Measurements from ENCODE around the gene USP46.

The USP46 gene

DNA sequence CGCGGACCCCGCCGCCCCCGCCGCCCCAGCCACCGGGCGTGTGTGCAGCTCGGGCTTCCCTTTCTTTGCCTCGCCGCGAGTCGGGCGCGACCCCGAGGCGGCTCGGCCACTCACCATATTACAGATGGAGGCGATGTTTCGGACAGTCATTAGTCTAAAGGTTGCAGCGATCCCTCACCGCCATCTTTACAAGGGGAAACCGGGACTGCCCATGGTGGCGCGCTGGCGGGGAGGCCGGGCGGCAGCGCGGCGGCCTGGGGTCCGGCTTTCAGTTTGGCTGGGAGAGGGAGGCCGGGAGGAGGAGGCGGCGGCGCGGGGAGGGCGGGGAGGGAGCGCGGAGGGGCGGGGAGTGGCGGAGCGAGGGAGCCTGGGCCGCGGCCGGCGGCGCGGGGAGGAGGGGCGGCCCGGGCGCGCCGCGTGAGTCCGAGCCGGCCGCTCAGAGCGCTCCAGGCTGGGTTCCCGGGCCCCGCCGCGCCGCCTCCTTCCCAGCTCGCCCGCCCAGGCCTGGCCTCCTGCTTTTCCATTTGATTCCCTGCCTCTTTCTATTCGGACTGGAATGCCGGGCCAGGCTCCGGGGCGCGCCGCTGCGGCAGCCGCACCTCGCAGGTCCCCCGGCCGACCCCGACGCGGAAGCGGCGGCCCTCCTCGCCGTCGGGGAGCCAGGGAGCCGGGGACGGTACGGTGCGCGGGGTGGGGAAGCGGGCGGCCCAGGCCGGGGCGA lies at the start of gene USP46:
Gene USP46 (minus strand): TSS at position 301 of the 721 bp plus-strand sequence. CDS start 151 bp downstream, at position 150.
- DNase-seq (ENCODE audit: low read depth in 3 of 3) = peak; percentile 14 to 52 (median 18)

DNA sequence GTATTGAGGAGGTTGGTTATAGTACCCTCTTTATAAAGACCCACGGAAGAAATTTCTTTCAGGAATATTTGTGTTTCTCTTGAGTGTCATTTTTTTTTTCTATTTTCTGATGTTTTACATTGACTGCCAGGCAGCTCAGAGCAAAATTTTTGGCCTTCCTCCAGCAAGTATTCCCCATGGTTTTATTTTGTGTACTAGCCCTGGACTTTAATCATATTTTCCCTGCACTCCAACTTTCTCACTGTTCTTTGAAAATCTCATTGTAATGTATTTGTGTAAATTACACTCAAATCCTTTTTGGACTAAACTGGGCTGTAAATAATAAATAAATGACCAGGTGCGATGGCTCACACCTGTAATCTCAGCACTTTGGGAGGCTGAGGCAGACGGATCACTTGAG lies 45.6 kb upstream of the USP46 start:
- no peak for DNase-seq (ENCODE audit: low read depth in 3 of 3)

DNA sequence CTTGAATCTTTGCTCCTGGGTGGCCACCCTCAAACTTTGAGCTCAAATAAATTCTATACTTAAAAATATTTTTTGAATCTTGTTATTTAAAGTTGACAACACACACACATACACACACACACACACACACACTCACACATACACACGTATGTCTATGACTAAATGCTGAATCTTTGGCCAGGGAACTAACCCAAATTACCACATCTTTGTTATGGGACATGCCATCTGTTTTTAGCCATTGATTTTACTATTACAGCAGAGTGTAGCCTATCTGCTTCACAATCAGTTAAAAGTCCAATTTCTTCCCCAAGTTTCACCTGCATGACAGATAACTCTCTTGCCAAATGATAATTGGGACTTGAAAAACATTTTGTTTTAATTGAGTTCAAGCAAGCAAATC lies 45.0 kb upstream of the USP46 start:
- no peak for DNase-seq (ENCODE audit: low read depth in 3 of 3)

GRCh38 chr4:52701207-52701606 lies 42.1 kb upstream of the USP46 start:
- DNase-seq (ENCODE audit: low read depth in 3 of 3) = no peak

- DNase-seq (ENCODE audit: low read depth in 3 of 3) = no peak
Measured at GRCh38 chr4:52694936-52695335, 35.8 kb upstream of the USP46 start.

DNA sequence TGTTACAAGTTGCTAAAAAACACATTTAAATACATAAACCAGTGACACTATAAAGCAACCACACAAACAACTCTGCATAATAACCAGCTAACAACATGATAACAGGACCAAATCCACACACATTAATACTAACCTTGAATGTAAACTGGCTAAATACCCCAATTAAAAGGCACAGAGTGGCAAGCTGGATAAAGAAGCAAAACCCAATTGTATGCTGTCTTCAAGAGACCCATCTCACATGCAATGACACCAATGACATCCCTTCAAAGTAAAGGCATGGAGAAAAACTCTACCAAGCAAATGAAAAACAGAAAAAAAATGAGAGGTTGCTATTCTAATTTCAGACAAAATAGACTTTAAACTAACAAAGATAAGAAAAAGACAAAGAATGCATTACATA lies 34.4 kb upstream of the USP46 start:
- no peak for DNase-seq (ENCODE audit: low read depth in 3 of 3)

DNA sequence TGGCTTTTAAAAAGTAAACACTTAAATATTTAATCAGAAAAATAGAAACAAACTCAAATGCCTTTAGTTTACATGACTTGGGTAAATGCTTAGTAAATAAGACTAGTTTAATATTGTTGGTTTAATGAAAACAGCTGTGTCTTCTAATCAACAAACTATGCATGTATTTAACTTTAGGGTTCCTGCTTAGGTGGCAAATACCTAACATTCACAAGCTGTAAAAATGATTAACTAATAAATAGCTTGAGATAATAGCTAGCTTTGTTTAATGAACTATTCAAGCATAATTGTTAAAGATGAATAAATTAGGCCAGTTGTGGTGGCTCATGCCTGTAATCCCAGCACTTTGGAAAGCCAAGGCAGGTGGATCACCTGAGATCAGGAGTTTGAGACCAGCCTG lies 30.0 kb upstream of the USP46 start:
- DNase-seq (ENCODE audit: low read depth in 3 of 3) = no peak

- no peak for DNase-seq (ENCODE audit: low read depth in 3 of 3)
Measured at GRCh38 chr4:52687696-52688095, 28.6 kb upstream of the USP46 start.

DNA sequence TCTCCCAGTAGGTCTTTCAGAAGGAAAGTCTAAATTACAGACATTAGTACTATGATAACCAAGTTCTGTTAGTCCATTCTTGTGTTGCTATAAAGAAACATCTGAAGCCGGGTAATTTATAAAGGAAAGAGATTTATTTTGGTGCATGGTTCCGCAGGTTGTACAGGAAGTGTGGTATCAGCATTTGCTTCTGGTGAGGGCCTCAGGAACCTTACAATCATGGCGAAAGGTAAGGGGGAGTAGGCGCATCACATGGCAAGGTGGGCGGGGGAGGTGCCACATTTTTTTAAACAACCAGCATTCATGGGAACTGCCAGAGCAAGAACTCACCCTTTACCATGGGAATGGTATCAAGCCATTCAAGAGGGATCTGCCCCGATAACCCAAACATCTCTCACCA lies 26.2 kb upstream of the USP46 start:
- no peak for DNase-seq (ENCODE audit: low read depth in 3 of 3)

DNA sequence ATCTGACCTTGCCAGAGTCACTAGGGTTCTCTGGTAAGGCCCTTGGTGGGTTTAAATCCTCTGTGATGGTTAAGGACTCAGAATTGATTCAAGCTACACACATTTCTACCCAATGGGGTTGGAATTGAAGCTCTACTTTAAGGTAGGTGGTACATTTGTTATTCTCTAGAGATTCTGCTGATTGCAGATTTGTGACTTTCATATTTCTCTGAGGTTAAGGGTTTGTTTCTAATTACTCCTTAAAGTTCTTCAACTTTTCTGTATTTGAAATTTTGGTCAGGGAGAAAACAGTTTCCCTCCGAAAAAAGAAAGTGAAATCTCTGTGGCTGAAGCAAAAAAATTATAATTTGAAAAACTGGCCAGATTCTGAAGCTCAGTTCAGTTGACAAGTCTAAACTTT lies 25.8 kb upstream of the USP46 start:
- DNase-seq (ENCODE audit: low read depth in 3 of 3) = no peak

DNA sequence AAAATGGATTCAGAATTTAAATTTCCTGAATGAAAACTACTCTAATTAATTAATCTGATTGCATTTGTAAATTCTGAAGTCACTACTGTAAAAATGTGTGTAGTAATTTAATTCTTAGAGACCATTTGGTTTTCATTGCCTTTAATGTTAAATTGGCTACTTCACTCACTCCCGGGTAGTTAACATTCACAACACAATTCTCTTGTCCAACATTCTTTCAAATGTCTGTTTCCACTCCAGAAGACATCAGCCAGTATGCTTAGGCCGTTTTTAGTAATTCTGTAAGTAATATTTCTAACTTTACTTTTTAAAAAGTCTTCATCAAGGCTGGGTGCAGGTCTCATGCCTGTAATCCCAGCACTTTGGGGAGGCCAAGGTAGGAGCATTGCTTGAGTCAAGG lies 21.3 kb upstream of the USP46 start:
- no peak for DNase-seq (ENCODE audit: low read depth in 3 of 3)

DNA sequence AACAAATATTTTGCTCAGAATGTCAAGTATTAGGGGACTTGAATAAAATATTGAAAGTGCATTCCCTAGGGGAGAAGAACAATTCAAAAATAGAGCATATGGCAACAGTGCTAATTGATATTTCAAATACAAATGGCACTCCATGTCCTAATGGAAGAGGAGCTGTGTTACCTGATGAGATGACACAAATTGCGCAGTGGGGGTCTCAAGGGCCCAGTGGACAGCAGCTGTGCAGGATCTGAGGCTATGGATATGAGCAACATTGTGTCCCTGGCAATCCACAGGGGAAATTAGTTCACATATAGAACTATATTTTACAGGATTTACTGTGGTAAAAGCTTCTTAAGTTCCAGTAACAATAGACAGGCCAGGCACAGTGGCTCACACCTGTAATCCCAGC lies 17.4 kb upstream of the USP46 start:
- DNase-seq (ENCODE audit: low read depth in 3 of 3) = no peak

DNA sequence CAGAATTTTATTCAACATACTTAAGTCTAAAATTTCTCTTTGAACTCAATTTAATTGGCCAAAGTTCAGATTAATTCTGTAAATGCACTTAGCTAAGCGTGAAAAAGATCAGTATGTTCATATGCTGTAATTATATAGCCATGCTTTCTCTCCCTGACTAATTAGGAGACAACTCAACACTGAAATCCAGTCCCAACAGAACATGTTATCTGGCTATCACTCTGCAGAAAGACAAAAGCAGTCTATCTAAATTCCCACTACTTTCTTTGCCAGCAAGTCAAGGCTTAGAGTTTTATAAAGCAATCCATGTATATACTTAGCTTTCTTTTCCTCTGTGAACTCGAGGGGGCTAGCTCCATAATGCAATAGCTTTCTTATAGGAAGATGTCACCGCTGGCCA lies 16.0 kb upstream of the USP46 start:
- no peak for DNase-seq (ENCODE audit: low read depth in 3 of 3)

GRCh38 chr4:52670739-52671138 lies 11.6 kb upstream of the USP46 start:
- DNase-seq (ENCODE audit: low read depth in 3 of 3) = no peak

DNA sequence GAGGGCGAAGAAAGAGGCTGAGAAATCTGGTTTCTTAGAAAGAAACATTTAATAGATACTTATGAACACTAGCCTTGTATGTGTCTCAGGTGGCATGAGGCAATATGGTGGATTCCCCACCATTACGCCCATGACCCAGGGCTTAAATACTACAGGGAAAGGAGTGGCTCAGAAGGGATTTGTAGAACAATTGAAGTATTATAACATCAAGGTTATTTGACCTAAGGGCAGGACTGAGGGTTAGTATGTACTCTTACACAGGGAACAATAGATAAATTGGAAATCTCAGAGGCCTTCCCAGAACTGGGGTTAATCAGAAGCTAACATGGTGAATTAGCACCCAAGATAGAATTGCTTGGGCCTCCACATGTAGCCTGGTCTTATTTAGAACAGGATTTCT lies 11.0 kb upstream of the USP46 start:
- no peak for DNase-seq (ENCODE audit: low read depth in 3 of 3)

- DNase-seq (ENCODE audit: low read depth in 3 of 3) = no peak
Measured at GRCh38 chr4:52665592-52665991, 6.5 kb upstream of the USP46 start.

GRCh38 chr4:52664479-52664878 lies 5.4 kb upstream of the USP46 start:
- no peak for DNase-seq (ENCODE audit: low read depth in 3 of 3)

- no peak for DNase-seq (ENCODE audit: low read depth in 3 of 3)
Measured at GRCh38 chr4:52661966-52662690, 3.0 kb upstream of the USP46 start.

DNA sequence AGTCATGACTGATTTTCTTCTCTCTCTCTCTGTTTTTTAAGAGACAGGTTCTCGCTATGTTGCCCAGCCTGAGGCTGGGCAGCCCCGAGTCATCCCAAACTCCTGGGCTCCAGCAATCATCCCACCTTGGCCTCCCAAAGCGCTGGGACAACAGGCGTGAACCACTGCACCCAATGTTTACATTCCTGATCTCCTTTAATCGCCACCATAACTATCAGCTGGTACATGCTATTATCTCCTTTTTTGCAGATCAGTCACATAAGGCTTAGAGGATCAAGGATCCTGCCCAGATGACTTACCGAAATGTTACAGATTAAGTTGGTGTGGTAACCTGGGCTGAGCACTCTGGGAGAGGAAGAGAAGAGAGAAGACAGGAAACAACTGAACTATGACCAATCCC lies 1.5 kb upstream of the USP46 start:
- no peak for DNase-seq (ENCODE audit: low read depth in 3 of 3)

DNA sequence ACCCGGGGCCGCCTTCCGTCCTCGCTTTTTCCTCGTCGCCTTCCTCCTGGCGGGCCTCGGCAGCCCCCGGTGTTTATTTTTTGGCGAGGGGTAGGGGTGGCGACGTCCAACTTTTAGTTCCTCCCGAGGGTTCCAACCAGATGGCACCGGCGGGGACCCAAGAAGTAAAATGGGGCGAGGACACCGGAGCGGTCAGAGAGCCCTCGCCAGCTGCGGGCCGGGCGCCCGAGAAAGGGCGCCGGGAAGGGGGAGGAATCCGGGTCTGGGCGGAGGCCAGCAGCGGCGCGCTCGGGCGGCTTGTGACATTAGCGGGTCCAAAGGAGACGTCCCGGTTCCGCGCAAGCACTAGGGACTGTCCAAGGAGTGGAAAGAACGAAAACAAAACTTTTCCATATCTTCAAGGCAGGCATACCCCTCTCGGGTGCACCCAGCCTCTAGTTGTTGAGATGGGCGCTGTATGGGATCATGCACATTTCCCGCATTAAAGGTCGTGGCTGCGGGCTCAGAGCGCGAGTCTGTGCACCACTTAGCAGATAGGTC lies 691 bp upstream of the USP46 start:
- DNase-seq (ENCODE audit: low read depth in 3 of 3) = peak in 1 of 3 experiments; percentile 9

DNA sequence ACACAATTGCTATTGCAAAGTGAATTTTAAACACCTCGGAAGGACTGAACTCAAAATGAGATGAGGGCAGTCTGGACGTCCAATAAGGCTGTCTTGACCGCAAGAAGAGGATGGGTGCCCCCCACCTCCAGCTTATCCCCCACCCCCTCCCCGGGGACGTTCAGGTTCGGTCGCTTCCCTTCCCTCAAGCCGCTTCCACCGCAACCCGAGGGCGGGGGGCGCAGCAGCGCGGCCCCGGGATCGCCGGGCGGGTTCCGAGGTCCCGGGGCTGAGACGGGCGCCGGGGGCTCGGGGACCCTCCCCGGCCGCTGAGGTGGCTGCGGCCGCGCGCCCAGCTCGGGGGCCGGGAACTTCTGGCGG lies 480 bp downstream of the USP46 start:
- DNase-seq (ENCODE audit: low read depth in 3 of 3) = no peak

DNA sequence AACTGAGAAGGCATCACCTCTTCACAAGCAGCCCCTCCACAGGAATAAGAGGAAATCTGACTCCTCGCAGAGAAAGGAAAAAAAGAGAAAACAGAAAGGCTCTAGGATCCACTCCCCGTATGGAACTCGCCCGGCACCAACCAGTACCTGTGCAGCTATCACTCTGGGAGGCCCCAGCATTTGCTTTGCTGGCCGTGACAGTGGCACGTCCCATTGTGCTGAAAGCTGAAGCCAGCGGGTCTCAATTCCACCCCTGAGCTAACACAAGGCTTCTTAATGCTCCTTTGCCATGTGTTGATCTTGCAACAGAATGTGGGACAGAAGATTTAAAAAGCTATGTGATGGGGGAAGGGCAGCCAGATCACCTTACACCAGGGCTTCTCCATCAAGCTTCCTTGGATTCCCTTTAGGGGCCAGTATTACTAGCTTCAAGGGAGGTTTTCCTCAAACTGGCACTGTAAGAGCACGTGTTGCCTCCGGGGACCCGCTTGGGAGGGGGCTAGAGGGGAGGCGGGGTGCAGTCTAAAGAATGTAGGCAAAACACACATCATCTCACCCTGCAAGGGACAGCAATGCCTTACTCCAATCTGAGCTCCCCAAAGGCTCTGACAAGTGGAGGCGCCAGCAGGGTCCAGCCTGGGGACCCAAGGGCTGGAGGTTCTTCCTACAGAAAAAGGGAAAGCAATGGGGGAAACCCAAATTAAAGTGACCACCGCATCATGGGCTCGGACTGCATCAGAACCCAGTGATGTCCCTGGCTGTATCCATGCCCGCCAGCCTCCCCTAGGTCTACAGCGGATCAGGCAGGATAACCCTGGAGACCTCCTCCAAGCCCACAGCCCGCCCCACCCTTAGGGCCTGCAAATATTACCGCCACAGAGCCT lies 1.2 kb downstream of the USP46 start:
- no peak for DNase-seq (ENCODE audit: low read depth in 3 of 3)

DNA sequence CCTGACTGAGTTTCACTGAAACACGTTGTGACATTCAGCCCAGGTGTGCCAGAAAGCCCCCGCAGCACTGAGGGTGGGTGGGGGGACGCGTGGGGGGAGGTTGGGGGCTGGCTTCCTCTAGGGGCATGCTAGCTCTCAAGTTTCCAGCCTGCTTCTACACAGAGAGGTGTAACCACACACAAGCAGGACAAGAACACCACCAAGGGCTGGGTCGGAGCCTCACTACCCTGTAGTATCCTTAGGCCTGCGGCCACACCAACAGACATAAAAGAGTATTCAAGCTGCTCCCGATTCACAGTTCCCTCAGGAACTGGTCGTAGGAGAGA lies 1.8 kb downstream of the USP46 start:
- no peak for DNase-seq (ENCODE audit: low read depth in 3 of 3)

Measured in stimulated activated CD4-positive, alpha-beta T cell treated with anti-CD3 and anti-CD28 coated beads, TNF-alpha, amount 100 ng/mL, for 24 hours (primary cell).